HCEC 1CT (cell line): ENCODE measurements around the gene MED16.
"Not testable (repeated sequence)": the region's sequence is repeated elsewhere in the genome, so short reads cannot be mapped to it uniquely, and the experiment has no call there.

Experiments used
- DNase-seq: peaks from one replicate; pipeline ENCODE4 v3.0.0-alpha.2; 2017

MED16 gene

GRCh38 chr19:825897-826644 lies 66.9 kb downstream of the MED16 start:
- DNase-seq, result no peak

- no peak for DNase-seq
Measured at GRCh38 chr19:824885-825284, 68.1 kb downstream of the MED16 start.

- no peak for DNase-seq
Measured at GRCh38 chr19:823565-824121, 69.3 kb downstream of the MED16 start.

GRCh38 chr19:821825-822503 lies 71.0 kb downstream of the MED16 start, which contains the start of gene PLPPR3:
Gene PLPPR3 (minus strand): TSS chr19:821955. CDS start chr19:821559, 396 bp downstream.
- DNase-seq, result no peak

GRCh38 chr19:821231-821824 lies 71.7 kb downstream of the MED16 start:
- DNase-seq, result no peak

GRCh38 chr19:820212-820611 lies 72.8 kb downstream of the MED16 start:
- DNase-seq, result not testable (repeated sequence)
